RWPE1 (cell line): ENCODE results near the gene ACTR3.

Experiments used
- CTCF ChIA-PET: fragments of 350-600 bp; sonication (Branson Sonifier 250); formaldehyde crosslinking; extraction: SDS; loops from one replicate; lab custom pipeline; 2021; lab: Yijun Ruan, JAX
- POLR2A ChIA-PET: fragments of 400-600 bp; formaldehyde crosslinking; extraction: SDS; loops from one replicate; lab custom pipeline; 2020; ENCODE audit warnings: antibody characterized with exemption; ENCODE audit not compliant: low non-redundant PET; lab: Yijun Ruan, JAX
- DNase-seq: peaks from one replicate; pipeline ENCODE4 v3.0.0; 2012; ENCODE audit warnings: low spot score
- H3K27ac ChIP-seq: fragments of 450-650 bp; 2 replicates; pipeline ENCODE4 v1.5.1; 2017
- CTCF ChIP-seq: fragments of 450-650 bp; conservative IDR thresholded peaks from 2 replicates; pipeline ENCODE4 v1.5.1; 2017; ENCODE audit warnings: low read depth, mild to moderate bottlenecking

ACTR3 gene

DNA sequence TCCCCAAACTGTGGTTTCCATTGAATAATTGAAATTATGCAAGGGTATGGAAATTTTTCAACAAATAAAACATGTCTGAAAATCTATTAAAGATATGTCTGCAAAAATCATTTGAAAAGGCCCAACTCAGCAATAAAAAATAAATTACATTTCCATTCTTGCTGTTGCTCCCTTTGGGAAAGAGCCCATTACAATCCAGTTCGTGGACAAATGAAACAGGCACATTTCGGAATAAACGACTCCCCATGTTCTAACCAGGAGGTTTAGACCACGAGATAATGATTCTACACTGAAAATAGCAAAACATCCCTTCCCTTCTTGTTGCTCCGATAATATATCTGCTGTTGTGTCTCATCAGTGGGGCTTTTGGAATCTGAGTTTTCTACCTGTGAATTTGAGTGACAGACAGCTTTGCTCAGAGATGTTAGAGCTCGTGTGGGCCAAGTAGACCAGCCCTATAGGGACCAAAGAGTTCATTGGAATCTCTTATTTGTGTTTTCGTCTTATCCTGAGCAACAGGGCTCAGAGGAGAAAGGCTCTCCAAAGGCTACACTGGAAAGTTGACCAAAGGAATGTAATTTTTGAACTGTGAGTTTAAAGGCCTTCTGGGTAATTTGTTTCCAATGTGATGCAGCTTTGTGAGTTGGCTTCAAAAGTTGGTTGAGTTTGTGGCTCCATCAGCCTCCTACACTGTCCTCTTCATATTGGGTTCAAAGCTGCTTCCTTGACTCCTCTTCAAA is 119.5 kb downstream of the ACTR3 start:
- no peak for TF ChIP-seq CTCF
- H3K27ac ChIP-seq, result no peak overlapping the region
- DNase-seq, result no peak
- ChIA-PET CTCF (interaction anchor here (0.7 kb wide), 1 partner anchor 10 kb away, joined by 4 read pairs; no protein-coding TSS in a partner anchor), POLR2A (no interaction called here)

DNA sequence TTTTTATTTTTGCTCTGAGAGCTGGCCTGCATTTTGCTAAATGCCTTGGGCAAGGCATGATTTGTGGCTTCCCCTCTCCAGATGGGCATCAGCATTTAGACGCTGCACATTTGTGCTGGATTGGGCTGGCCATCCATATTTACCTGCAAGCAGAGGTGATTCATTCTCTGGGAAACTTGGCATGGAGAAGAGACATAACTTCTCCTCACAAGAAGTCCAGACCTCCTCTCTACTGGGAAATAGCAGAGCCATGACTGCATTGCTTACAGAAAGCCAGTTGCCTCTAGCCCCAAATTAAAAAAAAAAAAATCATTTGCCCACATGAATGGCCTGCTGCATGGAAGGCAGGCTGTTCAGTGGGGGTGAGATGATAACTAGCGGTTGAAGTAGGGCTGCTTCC is 120.1 kb downstream of the ACTR3 start:
- no peak overlapping the region for H3K27ac ChIP-seq
- TF ChIP-seq CTCF, result no peak
- ChIA-PET CTCF (interaction anchor here (0.6 kb wide), 1 partner anchor 439 kb away, joined by 4 read pairs; no protein-coding TSS in a partner anchor), POLR2A (no interaction called here)
- no peak for DNase-seq

- DNase-seq, result no peak
- no peak overlapping the region for H3K27ac ChIP-seq
- ChIA-PET POLR2A (no interaction called here), CTCF (no interaction called here)
- TF ChIP-seq CTCF, result no peak
Measured at GRCh38 chr2:114011713-114012112, 121.8 kb downstream of the ACTR3 start.
